GM19324 (cell line): Measurements from ENCODE around the gene RASD1.
"Not testable (repeated sequence)": the region's sequence is repeated elsewhere in the genome, so short reads cannot be mapped to it uniquely, and the experiment has no call there.

Experiments used
- ATAC-seq: cut with Tn5 transposase; IDR thresholded peaks from one replicate; pipeline ENCODE4 v1.9.1; 2021; ENCODE audit warnings: mild to moderate bottlenecking, moderate library complexity; ENCODE audit not compliant: unreplicated experiment, low FRiP score

The RASD1 gene

GRCh38 chr17:17499402-17500145, 3.4 kb upstream of the RASD1 start:
- ATAC-seq, result no peak

DNA sequence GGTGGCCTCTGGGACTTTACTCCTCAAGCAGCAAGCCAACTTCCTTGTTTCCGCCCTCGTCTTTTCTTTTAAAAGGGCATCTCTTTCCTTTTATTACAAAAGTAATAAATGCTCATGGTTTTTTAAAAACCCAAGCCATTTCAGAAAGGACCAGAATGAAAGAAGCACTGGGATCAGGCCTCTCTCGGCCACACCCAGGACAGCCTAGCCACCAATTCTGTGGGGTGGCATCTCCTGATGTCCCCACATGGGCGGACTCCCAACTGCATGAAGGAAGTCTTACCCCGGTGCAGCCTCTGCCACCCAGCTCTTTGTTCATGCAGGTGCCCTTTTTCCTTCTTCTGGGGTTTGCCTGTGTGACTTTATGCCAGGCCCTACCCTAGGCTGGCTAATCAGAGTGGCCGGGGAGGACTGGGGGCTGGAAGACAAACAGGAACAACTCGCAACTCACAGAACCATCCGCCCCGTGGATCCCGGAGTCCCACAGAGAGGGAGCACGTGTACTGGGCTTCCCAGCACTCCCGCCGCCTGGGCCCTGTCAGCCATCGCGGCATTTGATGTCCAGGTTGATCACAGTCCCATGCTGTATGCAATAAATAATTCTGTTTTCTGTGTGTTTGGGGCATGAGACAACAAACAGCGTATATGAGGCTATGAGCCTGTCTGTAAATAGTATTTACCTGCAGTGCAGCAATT, 2.6 kb upstream of the RASD1 start:
- ATAC-seq, result no peak

DNA sequence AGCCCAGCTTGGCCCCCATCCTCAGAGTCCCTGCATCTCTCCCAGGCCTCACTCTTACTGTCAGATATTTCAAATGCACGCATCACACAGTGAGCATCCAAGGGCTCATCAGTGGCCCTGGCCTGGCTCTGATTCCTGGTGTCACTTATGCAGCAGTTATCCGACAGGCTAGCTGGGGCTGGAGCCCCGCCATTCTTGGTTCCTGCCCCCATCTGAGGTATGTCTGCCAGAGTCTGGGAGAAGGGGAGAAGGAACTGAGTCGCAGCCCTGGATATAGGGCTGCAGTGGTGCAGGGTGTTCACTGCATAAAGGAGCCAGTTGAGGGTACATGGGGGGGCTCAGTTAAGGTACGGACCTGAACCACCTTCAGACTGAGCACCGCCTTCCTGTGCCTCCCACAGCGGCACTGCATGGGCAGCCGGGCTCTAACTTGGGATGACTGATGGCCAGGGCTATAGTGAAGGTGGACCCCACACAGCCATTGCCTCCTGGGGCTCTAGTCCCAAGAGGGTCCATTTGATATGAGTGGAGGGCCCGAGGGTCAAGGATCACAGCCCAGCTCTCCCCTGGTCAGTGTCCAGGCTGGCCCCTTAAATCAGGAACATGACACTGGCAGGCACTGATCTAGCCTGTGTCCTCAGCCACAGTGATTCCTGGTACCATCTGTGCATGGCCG, 1.8 kb upstream of the RASD1 start:
- ATAC-seq, result no peak

DNA sequence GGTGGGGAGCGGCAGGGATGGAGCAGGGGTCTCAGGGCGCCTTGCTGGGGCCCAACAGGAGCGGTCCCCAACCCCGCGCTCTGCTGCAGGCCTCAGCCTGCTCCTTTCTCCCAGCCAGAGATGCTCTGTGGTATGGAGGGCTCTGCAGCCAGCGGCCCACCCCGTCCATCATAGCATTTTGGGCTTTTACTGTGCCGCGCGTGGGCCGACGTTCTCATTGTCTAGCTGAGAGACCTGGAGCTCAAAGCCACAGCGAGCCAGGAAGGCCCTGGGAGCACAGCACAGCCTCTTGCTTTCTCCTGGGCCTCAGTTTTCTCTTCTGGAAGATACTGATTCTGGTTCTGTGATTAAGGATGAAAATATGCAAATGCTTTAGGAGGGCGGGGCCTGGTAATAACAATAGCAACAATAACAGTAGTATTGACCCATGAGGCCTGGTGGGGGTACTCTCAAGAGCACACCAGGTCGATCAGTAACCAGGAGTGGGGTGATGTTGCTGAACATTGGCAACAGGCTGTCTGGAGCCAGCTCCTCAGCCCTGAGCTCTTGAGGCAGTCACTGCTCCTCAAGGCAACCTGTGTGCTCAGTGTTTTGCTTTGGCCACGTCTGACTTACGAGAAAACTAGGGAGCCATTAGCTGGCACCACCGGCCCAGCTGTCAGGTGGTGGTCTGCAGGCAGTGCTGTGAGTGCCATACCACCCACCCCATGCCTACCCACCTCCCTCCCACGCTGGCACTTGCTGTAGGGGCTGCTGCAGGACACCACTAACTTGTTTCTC, 1.1 kb upstream of the RASD1 start:
- no peak for ATAC-seq

GRCh38 chr17:17495536-17496188, 533 bp downstream of the RASD1 start:
- no peak for ATAC-seq

- no peak for ATAC-seq
These were observed 1.2 kb downstream of the RASD1 start for GRCh38 chr17:17494870-17495535.

DNA sequence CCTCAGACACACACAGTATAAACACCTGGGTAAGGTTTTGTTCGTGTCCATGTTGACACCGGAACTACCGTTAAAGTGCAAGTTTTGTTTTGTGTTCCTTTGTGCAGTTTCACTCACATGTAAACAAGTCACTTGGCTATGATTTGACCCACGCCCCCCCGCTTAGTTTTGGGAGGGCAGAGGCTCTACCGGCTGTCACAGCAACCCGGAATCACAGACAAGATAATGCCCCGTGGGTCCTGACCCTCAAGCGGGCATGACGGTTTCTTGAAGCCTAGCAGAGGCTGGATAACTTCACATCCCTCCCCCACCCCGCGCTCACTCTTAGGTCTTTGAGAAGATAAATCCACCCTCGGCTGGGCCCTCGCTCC, 1.7 kb downstream of the RASD1 start:
- ATAC-seq, result no peak

- no peak for ATAC-seq
These were observed 2.2 kb downstream of the RASD1 start for GRCh38 chr17:17493986-17494466.

GRCh38 chr17:17493249-17493985, 2.8 kb downstream of the RASD1 start:
- no peak for ATAC-seq

GRCh38 chr17:17492571-17492970, 3.6 kb downstream of the RASD1 start:
- ATAC-seq, result no peak

DNA sequence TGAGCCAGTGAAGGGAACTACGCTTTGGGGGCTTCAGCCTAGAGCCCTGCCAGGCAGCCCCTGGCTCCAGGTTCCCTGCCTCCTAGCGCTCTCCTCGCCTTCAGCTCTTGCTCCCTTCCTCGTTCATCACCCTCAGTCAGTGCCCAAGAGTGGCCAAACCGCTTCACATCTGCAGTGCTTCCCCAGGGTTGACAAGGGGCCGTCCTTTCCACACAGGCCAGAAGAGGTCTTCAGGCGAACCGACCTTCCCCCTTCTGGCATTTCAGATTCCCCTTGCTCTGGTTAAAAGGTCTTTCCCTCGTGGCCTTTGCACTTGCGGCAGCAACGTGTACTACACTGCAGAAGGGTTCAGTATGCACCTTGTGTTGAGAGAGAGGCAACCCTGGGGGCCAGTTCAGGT, 4.1 kb downstream of the RASD1 start:
- no peak for ATAC-seq

DNA sequence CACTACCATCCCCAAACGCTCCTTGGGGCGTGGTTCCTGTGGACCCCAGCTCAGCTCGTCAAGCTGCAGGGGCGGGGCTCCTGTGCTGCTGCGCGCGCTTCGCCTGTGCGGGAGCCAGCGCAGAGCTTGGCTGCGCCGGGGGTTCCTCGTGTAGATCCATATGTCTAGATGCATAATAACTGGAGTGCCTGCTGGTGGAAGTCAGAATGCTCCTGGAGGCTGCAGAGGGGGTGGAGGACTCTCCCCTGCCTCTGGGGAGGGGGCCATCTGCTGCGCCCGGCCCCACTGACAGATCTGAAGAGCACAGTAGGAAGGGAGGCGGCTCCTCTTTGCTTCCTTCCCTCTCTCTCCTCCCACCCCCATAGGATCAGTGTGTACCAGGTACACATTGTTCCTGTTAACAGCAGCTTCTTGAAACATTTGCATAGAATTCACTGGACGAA, 4.6 kb downstream of the RASD1 start:
- no peak for ATAC-seq

GRCh38 chr17:17491031-17491471, 5.1 kb downstream of the RASD1 start:
- ATAC-seq, result no peak

DNA sequence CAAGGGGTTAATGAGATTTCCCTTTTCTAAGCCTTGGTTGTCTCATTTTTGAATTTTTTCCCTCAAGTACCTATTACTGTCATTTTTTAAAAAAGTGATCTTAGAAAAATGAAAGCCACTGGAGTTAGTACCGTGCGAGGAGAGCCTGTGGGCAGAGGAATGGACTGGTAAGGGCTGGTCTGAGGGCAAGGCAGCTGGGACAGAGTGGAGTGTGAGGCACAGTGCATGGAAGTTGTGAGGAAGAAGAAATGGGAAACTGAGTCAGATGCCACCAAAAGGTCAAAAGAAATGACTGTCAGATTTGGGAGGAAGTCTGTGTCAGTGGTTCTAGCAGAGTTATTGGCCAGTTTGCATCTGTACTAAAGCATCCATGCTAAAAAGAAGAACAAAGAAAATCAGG, 8.2 kb downstream of the RASD1 start:
- ATAC-seq, result no peak

DNA sequence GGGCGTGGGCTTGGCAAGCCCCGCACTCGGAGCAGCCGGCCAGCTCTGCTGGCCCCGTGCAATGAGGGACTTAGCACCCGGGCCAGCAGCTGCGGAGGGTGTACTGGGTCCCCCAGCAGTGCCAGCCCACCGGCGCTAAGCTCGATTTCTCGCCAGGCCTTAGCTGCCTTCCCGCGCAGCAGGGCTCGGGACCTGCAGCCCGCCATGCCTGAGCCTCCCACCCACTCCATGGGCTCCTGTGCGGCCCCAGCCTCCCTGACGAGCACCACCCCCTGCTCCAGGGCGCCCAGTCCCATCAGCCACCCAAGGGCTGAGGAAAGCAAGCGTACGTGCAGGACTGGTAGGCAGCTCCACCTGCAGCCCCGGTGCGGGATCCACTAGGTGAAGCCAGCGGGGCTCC, 9.8 kb downstream of the RASD1 start:
- not testable (repeated sequence) for ATAC-seq

GRCh38 chr17:17485420-17485819, 10.8 kb downstream of the RASD1 start:
- no peak for ATAC-seq

DNA sequence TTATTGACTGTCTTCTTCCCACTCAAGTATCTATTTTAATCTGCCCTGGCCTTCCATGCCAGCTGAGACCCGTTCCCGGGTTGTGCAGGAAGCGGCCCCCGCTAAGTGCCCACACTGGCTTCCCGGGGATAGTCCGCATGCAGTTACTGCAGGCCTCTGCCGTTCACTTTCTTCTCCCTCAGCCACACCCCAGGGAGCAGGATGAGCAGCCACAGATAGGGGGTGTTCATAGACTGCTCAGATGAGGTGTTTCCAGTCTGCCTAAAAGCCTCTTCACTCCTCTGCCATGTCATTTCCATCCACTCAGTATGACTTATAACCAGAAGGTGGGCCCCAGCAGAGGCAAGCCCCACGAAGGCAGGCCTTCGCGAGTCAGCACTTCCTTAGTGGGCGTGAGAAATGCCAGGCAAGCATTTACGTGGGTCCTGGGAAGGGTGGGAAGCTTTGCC, 11.7 kb downstream of the RASD1 start:
- no peak for ATAC-seq

- no peak for ATAC-seq
These were observed 14.3 kb downstream of the RASD1 start for GRCh38 chr17:17481860-17482259.

DNA sequence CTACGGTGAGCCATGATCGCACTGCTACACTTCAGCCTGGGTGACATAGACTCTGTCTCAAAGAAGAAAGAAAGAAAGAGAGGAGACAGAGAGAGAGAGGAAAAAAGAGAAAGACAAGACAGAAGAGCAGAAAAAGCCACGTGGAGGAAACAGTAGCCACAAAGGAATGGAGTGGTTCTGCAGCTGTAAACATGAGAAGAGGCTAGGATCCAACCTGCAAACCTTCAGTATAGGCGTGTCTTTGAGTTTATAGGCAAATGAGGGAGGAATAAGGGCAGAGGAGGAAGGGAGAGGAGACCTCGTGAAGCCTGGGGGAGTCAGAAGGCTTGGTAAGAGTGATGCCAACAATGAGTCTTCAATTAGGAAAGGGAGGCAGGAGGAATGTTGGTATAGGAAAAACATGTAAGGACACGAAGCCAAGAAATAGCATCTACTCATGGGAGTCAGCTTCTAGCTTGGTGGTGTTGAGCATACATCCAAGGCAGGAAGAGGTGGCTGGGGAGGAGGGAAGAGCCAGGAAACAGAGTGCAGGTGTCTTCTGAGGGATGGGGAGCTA, 15.5 kb downstream of the RASD1 start:
- no peak for ATAC-seq
